ENCODE results near the gene FRY.
A peak's percentile ranks its signal among the peaks of the same experiment; 100 is the strongest.

FRY gene

DNA sequence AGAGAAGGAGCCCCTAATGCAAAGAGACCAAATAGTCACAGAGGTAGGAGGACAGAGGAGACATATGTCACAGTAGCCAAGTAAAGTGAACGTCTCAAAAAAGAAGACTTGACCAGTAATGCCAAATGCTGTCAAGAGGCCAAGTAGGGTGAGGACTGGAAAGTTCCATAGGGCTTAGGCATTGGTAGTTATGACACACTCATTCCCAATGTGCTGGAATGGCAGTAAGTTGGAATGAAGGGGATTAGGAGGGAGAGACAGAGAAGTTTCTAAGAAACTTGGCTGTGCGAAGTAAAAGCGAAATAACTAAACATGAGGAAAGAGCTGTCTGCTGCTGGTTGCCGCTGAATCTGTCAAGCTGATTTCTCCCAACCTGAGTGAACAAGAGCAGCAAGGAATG lies 14.9 kb upstream of the FRY start:
- DNase-seq (no peak), ATAC-seq (no peak)

DNA sequence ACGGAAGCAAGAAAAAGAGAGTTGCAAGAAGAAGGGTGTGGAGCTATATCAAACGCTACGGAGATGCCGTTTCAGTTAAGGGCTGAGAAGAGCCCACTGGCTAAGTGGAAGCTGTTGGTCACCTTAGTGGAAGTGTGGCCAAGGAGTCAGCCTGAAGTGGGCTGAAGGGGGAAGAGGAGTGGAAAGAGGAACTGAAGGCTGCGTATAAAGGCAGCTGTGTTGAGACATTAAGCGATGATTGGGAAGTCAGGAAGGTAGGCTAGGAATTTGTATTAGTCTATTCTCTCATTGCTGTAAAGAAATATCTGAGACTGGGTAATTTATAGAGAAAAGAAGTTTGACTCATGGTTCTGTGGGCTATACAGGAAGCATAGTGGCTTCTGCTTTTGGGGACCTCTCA lies 14.1 kb upstream of the FRY start:
- DNase-seq (no peak), ATAC-seq (no peak)

DNA sequence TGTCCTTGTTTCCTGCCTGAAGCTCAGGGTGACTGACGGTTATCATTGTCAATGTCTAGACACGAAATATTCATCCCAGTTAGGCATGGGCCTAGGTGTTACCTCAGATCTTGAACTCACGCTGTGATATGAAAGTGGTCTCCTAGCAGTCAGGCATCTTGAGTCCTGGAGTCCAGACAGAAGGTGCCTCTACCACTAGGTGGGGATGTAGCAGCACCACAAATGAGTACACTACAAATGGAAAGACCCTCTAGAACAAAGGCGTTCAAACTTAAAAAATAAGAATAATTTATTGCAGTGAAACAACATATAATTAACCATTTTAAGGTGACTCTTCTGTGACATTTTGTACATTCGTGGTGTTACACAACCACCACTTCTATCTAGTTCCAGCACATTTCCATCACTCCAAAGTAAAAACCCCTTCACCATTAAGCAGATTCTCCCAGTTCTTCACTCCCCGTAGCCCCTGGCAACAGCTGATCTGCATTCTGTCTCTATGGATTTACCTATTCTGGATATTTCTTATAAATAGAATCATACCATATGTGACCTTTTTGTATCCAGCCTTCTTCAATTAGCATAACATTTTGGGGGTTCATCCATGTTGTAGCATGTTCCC lies 11.9 kb upstream of the FRY start:
- ATAC-seq (no peak), DNase-seq (no peak)

DNA sequence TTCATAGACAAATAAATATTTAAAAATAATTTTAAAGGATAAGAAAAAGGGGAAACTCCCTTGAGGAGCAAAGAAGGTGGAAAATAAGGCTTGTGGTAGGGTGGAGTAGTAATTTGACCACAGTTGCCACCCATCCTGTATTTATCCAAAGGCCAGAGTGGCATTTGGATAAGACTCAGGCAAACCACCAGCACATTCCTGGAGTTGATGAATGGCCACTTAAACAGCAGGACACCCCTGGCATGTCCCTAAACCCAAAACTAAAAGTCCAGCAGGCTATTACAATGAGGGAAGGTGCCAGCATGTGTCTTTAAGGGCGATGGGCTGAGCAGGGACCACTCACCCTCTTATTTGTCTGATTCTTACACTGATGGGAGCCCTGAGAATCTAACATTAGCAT lies 9.8 kb upstream of the FRY start:
- DNase-seq (no peak), ATAC-seq (no peak)

DNA sequence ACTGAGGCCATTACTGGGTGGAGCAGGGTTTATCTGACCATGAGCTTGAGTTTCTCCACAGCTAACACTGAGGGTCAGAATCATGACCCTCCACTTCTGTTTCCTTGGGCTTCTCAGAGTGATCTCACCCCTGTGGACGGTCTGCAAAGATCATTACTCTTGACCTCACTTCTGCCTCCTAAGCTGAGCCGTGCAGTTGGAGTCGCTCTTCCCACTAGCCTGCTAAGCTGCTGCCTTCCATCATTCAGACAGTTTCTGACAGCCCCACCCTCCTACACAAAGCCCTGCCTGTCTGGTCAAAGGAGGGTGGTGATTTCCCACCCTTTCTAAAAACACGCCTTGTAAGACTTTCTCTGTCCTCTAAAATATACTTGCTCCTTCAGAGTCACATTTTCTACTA lies 9.3 kb upstream of the FRY start:
- DNase-seq = no peak
- no peak for ATAC-seq

- DNase-seq (no peak), ATAC-seq (no peak)
Observed at GRCh38 chr13:32023096-32023495, 8.5 kb upstream of the FRY start.

DNA sequence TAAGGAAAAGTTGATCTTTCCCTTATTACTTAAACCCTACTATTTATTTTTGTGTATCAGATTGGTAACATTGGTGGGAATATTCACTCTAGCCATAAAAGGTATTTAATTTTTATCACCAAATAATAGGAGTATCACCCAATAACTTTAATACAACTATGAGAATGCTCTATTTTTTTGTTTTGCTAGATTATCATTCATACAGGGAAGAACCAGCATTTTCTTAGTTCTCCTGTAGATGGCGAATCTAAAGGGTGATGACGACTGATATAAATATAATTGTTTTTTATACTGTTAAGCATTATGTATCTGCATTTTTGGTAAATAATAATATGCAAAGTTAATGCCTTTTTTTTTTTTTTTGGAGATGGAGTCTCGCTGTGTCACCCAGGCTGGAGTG lies 7.9 kb upstream of the FRY start:
- DNase-seq = no peak
- ATAC-seq = no peak

- DNase-seq (no peak), ATAC-seq (no peak)
Observed at GRCh38 chr13:32024750-32025149, 6.8 kb upstream of the FRY start.

DNA sequence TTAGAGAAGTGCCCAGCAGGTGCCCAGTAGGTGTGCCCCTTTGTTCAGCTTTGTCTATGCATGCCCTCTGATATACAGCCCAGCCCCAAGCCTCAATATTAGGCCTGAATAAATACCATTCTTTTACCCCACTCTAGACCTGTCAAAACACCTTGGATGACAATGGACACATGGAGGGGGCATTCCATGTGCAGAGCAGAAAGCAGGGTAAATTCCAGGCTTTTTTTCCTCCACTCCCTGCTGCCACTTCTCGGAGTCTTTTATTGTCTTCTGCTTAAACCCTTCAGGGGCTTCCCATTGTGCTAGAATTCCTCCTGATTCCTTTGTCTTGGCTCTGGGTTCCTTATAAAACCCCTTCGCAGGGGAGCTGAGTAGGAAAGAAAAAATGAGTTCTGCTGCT lies 5.8 kb upstream of the FRY start:
- ATAC-seq (no peak), DNase-seq (no peak)

GRCh38 chr13:32026623-32027022 lies 5.0 kb upstream of the FRY start:
- no peak for DNase-seq
- ATAC-seq = no peak

DNA sequence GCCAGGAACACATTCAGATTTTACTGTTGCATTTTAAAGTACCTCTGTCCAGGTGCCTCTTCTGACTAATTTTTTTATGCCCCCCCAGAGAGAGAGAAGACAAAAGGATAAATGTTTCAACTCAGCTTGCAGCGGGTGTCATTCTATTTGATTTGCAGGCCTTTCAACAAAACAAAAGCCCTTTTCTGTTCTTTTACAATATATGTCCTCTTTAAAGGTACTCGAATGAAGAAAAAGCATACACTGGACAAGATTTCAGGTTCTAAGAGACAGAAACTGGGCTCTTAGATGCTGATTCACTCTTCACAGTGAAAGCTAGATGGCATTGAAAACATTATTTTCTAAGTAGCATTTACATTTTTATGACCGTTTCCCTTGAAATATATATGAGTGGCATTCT lies 2.9 kb upstream of the FRY start:
- no peak for ATAC-seq
- no peak for DNase-seq

- DNase-seq = no peak
- ATAC-seq = no peak
Observed at GRCh38 chr13:32029684-32030083, 1.9 kb upstream of the FRY start.

DNA sequence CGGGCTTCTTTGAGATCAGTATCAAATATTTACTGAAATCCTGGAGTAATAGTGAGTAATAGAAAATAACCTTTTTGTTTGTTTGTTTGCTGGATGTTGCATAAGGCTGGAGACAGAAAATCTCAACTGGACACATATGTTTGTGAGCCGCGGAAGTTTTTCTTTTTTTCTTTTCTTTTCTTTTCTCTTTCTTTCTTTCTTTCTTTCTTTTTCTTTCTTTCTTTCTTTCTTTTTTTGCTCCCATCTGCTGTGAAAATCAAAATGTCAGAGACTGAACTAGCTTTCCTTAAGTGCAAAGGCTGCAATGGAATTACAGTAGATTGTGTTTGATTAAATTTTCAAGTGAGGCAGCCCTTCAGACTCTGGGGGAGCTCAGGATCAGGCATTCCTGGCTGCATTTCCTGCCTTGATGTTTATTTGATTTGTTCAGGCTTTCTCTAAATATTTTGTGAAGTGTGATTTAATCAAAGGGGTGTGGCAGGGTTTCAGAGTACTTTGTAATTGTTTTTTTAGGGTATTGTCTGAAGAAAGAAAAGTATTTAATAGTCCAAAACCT lies 319 bp downstream of the FRY start:
- no peak for DNase-seq
- ATAC-seq = no peak

GRCh38 chr13:32032759-32033158 lies 1.2 kb downstream of the FRY start:
- ATAC-seq = no peak
- DNase-seq = no peak

DNA sequence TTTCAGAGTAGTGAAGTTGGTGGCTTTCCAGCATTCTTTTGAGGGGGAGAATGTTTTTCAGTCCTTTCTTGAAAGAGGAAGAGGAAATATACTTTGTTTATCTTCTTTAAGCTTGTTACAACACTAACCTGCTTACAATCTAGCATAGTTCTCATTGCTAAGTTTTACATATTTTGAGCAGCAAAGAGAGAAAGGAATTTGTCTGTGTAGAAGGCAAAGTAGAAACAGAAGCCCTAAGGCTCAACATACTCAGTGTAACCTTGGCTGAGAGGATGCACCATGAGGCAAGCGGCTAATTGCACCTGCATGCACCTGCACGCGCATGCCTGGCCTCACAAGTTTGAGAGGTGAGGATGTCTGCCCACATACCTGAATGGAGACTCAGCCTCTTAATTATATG lies 2.2 kb downstream of the FRY start:
- ATAC-seq (no peak), DNase-seq (no peak)

- no peak for DNase-seq
Observed at GRCh38 chr13:32035716-32036115, 4.1 kb downstream of the FRY start.

GRCh38 chr13:32036126-32036695 lies 4.6 kb downstream of the FRY start:
- ATAC-seq (no peak), DNase-seq (no peak)

More at GRCh38 chr13:32035716-32036115, 4.1 kb downstream of the FRY start:
- no peak for ATAC-seq

- peak; percentile 6 for ATAC-seq
Observed at GRCh38 chr13:32036757-32037156, 5.2 kb downstream of the FRY start.

GRCh38 chr13:32037471-32037870 lies 5.9 kb downstream of the FRY start:
- DNase-seq (no peak), ATAC-seq (no peak)

More at GRCh38 chr13:32036757-32037156, 5.2 kb downstream of the FRY start:
- no peak for DNase-seq

DNA sequence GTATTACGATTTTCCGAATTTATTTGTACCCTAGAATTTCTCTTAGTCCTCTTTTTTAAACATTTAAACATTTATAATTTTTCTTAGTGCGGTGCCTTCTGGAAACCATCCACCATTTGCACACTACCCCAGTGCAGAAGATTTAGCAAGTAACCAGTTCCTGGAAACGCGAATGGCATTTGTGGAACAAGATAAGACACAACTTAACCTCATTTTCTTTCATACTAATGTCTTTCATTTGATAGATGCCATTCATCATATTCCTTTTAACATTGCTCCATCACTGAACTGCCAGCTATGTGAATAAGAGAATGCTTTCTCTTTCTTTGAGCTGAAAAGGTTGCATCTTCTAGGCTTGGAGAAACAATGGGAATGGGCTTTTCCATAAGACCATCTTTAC lies 6.8 kb downstream of the FRY start:
- DNase-seq = no peak
- no peak for ATAC-seq

DNA sequence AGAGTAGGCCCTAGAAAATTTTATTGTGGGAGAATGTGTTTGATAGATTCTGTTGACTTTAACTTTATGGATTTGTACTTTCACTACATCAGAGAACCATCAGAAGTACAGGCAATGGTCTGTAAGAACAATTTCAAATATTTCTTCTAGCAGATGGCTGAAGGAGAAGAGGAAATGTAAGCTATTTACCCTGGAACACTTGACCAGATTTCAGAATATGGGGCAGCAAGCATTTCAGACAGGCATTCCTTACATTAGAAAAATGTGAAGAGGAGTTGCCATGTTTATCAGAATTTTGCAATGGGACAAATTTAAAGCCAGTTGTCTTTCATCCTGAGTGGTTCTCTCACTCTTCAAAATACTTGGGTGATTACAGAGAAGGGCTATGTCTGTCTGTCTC lies 7.5 kb downstream of the FRY start:
- DNase-seq = no peak
- no peak for ATAC-seq

DNA sequence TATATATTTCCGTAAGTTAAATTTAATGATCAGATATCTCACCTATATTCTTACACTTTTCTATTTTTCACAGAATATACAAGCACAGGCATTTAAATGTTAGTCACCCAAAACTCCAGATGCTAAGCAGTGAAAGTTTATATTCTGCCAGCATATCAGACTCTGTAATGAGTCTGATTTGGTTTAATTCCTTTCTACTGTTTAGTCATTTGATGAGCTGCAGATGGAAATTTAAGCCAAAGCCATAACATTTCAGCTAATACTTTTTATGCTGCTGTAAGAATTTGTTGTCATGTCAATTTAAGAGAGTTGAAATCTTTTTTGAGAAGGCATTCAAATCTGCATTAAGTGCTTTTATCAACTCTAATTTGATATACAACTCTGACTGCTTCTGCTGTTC lies 8.0 kb downstream of the FRY start:
- no peak for ATAC-seq
- DNase-seq = no peak

DNA sequence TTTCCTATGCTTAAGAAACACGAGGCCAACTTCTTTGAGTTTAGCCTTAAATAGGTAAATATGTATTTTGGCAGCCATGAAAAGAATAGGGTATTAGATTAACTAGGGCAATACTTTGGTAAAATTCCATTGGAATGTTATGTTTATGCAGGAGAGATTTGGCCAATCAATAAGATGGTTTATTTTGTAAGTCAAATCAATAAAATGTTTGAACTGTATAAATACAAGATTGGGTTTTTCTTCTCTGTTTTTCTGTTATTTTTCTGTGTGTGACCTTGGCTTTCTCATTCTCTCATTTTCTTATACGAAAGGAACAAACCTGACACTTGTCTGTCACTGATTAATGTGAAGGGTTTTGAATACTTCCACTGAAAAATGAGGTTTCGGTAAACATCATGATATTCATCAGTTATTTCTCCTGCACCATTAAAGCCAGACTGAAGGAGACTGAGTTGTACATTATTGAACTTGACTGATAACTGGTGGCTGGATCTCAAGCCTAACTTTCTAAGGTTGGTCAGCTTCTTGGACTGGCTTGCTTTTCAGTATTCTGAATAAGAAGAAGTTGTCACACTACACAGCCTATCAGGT lies 8.6 kb downstream of the FRY start:
- DNase-seq (no peak), ATAC-seq (no peak)

DNA sequence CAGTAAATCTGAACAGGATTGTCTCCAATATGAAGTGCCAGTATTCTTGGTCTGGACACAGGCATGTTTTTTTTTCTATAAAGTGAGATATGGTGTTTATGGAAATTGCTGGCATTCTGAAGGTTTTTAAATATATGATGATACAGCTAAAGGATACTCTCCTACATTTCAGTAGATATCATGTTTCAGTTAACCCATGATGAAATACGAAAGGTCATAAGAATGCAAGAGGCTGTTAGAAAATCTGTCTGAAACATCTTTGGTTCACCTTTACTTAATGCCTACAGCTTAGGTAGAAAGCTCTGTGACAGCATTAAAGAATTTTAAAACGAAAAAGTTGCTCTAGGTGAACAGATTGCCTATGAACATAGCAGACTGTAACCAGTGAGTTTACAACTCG lies 9.1 kb downstream of the FRY start:
- no peak for DNase-seq
- no peak for ATAC-seq

All from stimulated activated naive CD8-positive, alpha-beta T cell treated with anti-CD3 and anti-CD28 coated beads, Interleukin-15, Interleukin-2, amounts not matched to agents 100 U/mL and 50 U/mL, for 24 hours (primary cell).